K562 (cell line): ENCODE data around the gene TRAIP. TPM values are rescaled to one million over a fixed set of nuclear protein-coding genes. Genes with fewer than 3 reads are reported as not detected.

ENCODE experiments used
- CREBBP ChIP-seq: IDR thresholded peaks from one replicate; pipeline ENCODE4 v1.6.1; 2012; ENCODE audit warnings: low read depth, mild to moderate bottlenecking, control low read depth, inconsistent platforms, low read length
- L3MBTL2 ChIP-seq: fragments of 450-650 bp; IDR thresholded peaks from 2 replicates; pipeline ENCODE4 v1.6.1; 2016; ENCODE audit warnings: mild to moderate bottlenecking, moderate library complexity
- MED1 ChIP-seq: sonication (generic); formaldehyde crosslinking; IDR thresholded peaks from 2 replicates; pipeline ENCODE4 v1.8.1; 2023; ENCODE audit warnings: missing genetic modification reagents, borderline replicate concordance
- NRF1 ChIP-seq, 2 experiments: fragments of 450-650 bp; IDR thresholded peaks in 1 of 2; conservative IDR thresholded peaks in 1 of 2; 2 replicates each; pipeline ENCODE4 v1.6.1; 2014; ENCODE audit warnings: mild to moderate bottlenecking in 2 of 2
- RBFOX2 ChIP-seq: fragments of 200-400 bp; formaldehyde crosslinking; IDR thresholded peaks from 2 replicates; pipeline ENCODE4 v1.6.1; 2017; ENCODE audit warnings: low read depth, mild to moderate bottlenecking, low read length, moderate library complexity
- SIRT6 ChIP-seq: IDR thresholded peaks from one replicate; pipeline ENCODE4 v1.6.1; 2012; ENCODE audit warnings: low read depth, mild to moderate bottlenecking, control low read depth, inconsistent platforms, low read length, moderate library complexity
- TFAM ChIP-seq: fragments of 250-450 bp; sonication (Bioruptor Pico); conservative IDR thresholded peaks from 2 replicates; pipeline ENCODE4 v1.5.0; 2021; ENCODE audit warnings: mild to moderate bottlenecking, moderate library complexity
- U2AF2 ChIP-seq: fragments of 200-400 bp; formaldehyde crosslinking; optimal IDR thresholded peaks from 2 replicates; pipeline ENCODE3; 2017; ENCODE audit warnings: low read depth, mild to moderate bottlenecking, low read length
- ZC3H4 ChIP-seq: sonication (generic); formaldehyde crosslinking; IDR thresholded peaks from 2 replicates; pipeline ENCODE4 v1.9.0; 2021; ENCODE audit warnings: missing genetic modification reagents, borderline replicate concordance
- ZFP30 ChIP-seq: fragments of 250-450 bp; sonication (Bioruptor Pico); IDR thresholded peaks from 2 replicates; pipeline ENCODE4 v1.8.0; 2022; ENCODE audit warnings: moderate library complexity, mild to moderate bottlenecking, inconsistent platforms, borderline replicate concordance
- ZNF24 ChIP-seq: fragments of 450-650 bp; IDR thresholded peaks from 2 replicates; pipeline ENCODE4 v1.6.1; 2016
- ZNF507 ChIP-seq: conservative IDR thresholded peaks from 2 replicates; pipeline ENCODE4 v1.6.1; 2017; ENCODE audit warnings: missing genetic modification characterization, missing compliant biosample characterization
- ZNF586 ChIP-seq: fragments of 450-650 bp; formaldehyde crosslinking; conservative IDR thresholded peaks from 2 replicates; pipeline ENCODE4 v1.4.0; 2020; ENCODE audit warnings: mild to moderate bottlenecking, moderate library complexity
- polyA plus RNA-seq, 8 experiments: library from polyadenylated mRNA; depleted of rRNA in 4 of 8; stranded (reverse) in 5 of 8; unstranded in 3 of 8; fragments of >200 nt; fragmentation: Nextera tagmentation in 2 of 8; fragmentation: Illumina TruSeq in 1 of 8; extraction: Ambion mirVana in 2 of 8; extraction: Trizol in 1 of 8; gene quantifications; 2 replicates each; pipeline versions ENCODE4 v1.2.1 to v1.2.3, GENCODE V29; 2011 to 2014; ENCODE audit warnings: inconsistent platforms in 1 of 8, missing spikeins in 1 of 8
- total RNA-seq, 7 experiments: library from RNA; depleted of rRNA in 6 of 7; stranded (reverse); fragments of >200 nt in 6 of 7; fragmentation: Illumina TruSeq in 2 of 7; extraction: Trizol in 2 of 7; gene quantifications; 2 replicates each; pipeline versions ENCODE4 v1.2.1 to v1.2.3, GENCODE V29; 2011 to 2021; ENCODE audit warnings: low replicate concordance in 1 of 7
- TF ChIP-seq, protein P1 (sequence below): fragments of 450-650 bp; IDR thresholded peaks from 2 replicates; pipeline ENCODE4 v1.6.1; 2016; ENCODE audit warnings: borderline replicate concordance
- TF ChIP-seq, protein P2 (sequence below): fragments of 450-650 bp; IDR thresholded peaks from 2 replicates; pipeline ENCODE4 v1.7.1; 2018; ENCODE audit warnings: mild to moderate bottlenecking, low read depth; ENCODE audit not compliant: partially characterized antibody
- TF ChIP-seq, protein P3 (sequence below): fragments of 450-650 bp; formaldehyde crosslinking; IDR thresholded peaks from 2 replicates; pipeline ENCODE4 v1.4.0; 2022; ENCODE audit warnings: mild to moderate bottlenecking, moderate library complexity
- TF ChIP-seq, protein P4 (sequence below): sonication (generic); formaldehyde crosslinking; IDR thresholded peaks from 2 replicates; pipeline ENCODE4 v1.8.0; 2022; ENCODE audit warnings: mild to moderate bottlenecking, missing genetic modification reagents

TRAIP gene
- total and polyA plus RNA-seq, 9 of the 15 experiments (the other 6 are each of a cell fraction or from before 2014, with no cell fraction given) = 14.3 to 38.6 (median 21.2) TPM

DNA sequence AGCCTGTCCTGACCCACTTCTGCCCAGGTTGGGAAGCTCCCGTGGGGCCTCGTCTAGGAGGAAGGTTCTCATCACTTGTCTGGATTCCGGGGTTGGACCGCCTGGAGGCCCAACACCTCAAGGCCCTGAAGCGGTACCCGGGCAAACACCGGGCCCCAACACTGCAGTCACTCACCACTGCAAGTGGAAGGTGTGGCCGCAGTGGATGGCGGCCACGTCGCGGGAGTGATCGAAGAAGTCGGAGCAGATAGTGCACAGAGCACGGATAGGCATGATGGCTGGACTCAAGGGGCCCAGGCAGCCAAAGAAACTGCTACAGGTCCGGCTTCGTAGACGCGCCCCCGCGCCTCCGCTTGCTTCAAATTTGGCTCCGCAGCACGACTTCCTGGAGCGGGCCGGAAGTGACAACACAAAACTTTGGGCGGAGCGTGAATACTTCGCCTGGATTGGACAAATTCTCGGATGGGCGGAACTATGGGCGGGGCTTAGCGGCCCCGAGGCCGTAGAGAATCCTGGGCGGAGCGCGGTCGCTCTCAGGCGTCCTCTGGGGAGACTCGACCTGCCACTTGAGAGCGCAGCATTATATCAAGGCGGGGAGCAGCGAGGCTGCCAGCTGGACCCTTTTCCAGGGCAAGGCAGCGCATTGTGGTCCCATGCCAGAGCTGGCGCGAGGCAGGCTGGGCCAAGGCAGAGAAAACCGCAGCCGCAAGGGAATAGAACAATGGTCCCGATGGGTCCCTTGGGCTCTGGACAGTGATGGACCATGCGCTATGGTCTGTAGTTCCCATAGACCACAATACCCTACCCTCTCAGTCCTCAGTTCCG is at the start of gene TRAIP (continued):
- TF ChIP-seq ZNF586 = no peak
- TF ChIP-seq ZNF507 (tag) = no peak
- no peak for TF ChIP-seq CREBBP
- TF ChIP-seq TFAM (CRISPR knock-in tag) = no peak
- peak; percentile 84 for TF ChIP-seq L3MBTL2
- no peak for TF ChIP-seq ZFP30 (CRISPR knock-in tag)
- TF ChIP-seq, protein P1, sequence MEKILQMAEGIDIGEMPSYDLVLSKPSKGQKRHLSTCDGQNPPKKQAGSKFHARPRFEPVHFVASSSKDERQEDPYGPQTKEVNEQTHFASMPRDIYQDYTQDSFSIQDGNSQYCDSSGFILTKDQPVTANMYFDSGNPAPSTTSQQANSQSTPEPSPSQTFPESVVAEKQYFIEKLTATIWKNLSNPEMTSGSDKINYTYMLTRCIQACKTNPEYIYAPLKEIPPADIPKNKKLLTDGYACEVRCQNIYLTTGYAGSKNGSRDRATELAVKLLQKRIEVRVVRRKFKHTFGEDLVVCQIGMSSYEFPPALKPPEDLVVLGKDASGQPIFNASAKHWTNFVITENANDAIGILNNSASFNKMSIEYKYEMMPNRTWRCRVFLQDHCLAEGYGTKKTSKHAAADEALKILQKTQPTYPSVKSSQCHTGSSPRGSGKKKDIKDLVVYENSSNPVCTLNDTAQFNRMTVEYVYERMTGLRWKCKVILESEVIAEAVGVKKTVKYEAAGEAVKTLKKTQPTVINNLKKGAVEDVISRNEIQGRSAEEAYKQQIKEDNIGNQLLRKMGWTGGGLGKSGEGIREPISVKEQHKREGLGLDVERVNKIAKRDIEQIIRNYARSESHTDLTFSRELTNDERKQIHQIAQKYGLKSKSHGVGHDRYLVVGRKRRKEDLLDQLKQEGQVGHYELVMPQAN = peak; percentile 86
- TF ChIP-seq SIRT6 = no peak
- TF ChIP-seq U2AF2 = no peak
- TF ChIP-seq, protein P2, sequence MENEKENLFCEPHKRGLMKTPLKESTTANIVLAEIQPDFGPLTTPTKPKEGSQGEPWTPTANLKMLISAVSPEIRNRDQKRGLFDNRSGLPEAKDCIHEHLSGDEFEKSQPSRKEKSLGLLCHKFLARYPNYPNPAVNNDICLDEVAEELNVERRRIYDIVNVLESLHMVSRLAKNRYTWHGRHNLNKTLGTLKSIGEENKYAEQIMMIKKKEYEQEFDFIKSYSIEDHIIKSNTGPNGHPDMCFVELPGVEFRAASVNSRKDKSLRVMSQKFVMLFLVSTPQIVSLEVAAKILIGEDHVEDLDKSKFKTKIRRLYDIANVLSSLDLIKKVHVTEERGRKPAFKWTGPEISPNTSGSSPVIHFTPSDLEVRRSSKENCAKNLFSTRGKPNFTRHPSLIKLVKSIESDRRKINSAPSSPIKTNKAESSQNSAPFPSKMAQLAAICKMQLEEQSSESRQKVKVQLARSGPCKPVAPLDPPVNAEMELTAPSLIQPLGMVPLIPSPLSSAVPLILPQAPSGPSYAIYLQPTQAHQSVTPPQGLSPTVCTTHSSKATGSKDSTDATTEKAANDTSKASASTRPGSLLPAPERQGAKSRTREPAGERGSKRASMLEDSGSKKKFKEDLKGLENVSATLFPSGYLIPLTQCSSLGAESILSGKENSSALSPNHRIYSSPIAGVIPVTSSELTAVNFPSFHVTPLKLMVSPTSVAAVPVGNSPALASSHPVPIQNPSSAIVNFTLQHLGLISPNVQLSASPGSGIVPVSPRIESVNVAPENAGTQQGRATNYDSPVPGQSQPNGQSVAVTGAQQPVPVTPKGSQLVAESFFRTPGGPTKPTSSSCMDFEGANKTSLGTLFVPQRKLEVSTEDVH = peak; percentile 73
- no peak for TF ChIP-seq ZNF24
- TF ChIP-seq ZC3H4 = no peak
- peak; percentile 82 for TF ChIP-seq RBFOX2
- TF ChIP-seq, protein P3, sequence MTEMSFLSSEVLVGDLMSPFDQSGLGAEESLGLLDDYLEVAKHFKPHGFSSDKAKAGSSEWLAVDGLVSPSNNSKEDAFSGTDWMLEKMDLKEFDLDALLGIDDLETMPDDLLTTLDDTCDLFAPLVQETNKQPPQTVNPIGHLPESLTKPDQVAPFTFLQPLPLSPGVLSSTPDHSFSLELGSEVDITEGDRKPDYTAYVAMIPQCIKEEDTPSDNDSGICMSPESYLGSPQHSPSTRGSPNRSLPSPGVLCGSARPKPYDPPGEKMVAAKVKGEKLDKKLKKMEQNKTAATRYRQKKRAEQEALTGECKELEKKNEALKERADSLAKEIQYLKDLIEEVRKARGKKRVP (CRISPR knock-in tag) = no peak
- TF ChIP-seq NRF1 (conservative IDR thresholded peaks at IDR 0.05 in 1 of 2, IDR thresholded peaks at IDR 0.05 in 1 of 2) = peak; percentile 36 to 53; a peak in 3 of 4 replicates
- no peak for TF ChIP-seq MED1 (CRISPR knock-in tag)
- TF ChIP-seq, protein P4, sequence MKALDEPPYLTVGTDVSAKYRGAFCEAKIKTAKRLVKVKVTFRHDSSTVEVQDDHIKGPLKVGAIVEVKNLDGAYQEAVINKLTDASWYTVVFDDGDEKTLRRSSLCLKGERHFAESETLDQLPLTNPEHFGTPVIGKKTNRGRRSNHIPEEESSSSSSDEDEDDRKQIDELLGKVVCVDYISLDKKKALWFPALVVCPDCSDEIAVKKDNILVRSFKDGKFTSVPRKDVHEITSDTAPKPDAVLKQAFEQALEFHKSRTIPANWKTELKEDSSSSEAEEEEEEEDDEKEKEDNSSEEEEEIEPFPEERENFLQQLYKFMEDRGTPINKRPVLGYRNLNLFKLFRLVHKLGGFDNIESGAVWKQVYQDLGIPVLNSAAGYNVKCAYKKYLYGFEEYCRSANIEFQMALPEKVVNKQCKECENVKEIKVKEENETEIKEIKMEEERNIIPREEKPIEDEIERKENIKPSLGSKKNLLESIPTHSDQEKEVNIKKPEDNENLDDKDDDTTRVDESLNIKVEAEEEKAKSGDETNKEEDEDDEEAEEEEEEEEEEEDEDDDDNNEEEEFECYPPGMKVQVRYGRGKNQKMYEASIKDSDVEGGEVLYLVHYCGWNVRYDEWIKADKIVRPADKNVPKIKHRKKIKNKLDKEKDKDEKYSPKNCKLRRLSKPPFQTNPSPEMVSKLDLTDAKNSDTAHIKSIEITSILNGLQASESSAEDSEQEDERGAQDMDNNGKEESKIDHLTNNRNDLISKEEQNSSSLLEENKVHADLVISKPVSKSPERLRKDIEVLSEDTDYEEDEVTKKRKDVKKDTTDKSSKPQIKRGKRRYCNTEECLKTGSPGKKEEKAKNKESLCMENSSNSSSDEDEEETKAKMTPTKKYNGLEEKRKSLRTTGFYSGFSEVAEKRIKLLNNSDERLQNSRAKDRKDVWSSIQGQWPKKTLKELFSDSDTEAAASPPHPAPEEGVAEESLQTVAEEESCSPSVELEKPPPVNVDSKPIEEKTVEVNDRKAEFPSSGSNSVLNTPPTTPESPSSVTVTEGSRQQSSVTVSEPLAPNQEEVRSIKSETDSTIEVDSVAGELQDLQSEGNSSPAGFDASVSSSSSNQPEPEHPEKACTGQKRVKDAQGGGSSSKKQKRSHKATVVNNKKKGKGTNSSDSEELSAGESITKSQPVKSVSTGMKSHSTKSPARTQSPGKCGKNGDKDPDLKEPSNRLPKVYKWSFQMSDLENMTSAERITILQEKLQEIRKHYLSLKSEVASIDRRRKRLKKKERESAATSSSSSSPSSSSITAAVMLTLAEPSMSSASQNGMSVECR (CRISPR knock-in tag) = no peak; the same call in 1 of the 2 replicates
